IMR-90 (cell line): ENCODE results near the gene RAB14. TPM values are rescaled to one million over a fixed set of nuclear protein-coding genes. Genes with fewer than 3 reads are reported as not detected.

ENCODE experiments used
- ATAC-seq: fragments of 200-7000 bp; cut with Tn5 transposase; 2 replicates; pipeline ENCODE4 v1.9.1; 2020; ENCODE audit warnings: low read depth, mild to moderate bottlenecking, moderate library complexity
- BruUV-seq: library from RNA; stranded (reverse); fragments of 400-500 nt; replicated peaks from 2 replicates; lab custom pipeline; 2021; lab: Mats Ljungman, UMichigan
- CTCF ChIA-PET: fragments of 300-600 bp; formaldehyde crosslinking; extraction: SDS; loops from one replicate; lab custom pipeline; 2021; ENCODE audit warnings: antibody characterized with exemption; lab: Yijun Ruan, JAX
- POLR2A ChIA-PET: fragments of 300-600 bp; sonication (Branson Sonifier 250); formaldehyde crosslinking; loops from one replicate; lab custom pipeline; 2022; ENCODE audit warnings: antibody characterized with exemption; ENCODE audit not compliant: unreplicated experiment; lab: Charles Lee
- DNase-seq: peaks from one replicate; pipeline ENCODE4 v3.0.0; 2013
- H2AFZ ChIP-seq: replicated peaks from 2 replicates; pipeline ENCODE3; 2013; ENCODE audit warnings: low read length, mild to moderate bottlenecking; ENCODE audit not compliant: poor library complexity
- H2AK5ac ChIP-seq: 2 replicates; pipeline ENCODE4 v1.6.1; 2013; ENCODE audit warnings: low read depth, low read length, inconsistent platforms
- H2AK9ac ChIP-seq: replicated peaks from 2 replicates; pipeline ENCODE3; 2013; ENCODE audit warnings: mild to moderate bottlenecking, low read depth, low read length, moderate library complexity; ENCODE audit not compliant: poor library complexity
- H2BK120ac ChIP-seq: 2 replicates; pipeline ENCODE4 v1.6.1; 2013; ENCODE audit warnings: low read depth, low read length, inconsistent platforms
- H2BK15ac ChIP-seq: 3 replicates; pipeline ENCODE4 v1.6.1; 2013; ENCODE audit warnings: low read depth, low read length, inconsistent platforms
- H2BK20ac ChIP-seq: 2 replicates; pipeline ENCODE4 v1.6.1; 2013; ENCODE audit warnings: low read depth, mild to moderate bottlenecking, inconsistent platforms, low read length, moderate library complexity
- H2BK5ac ChIP-seq: 2 replicates; pipeline ENCODE4 v1.6.1; 2013; ENCODE audit warnings: mild to moderate bottlenecking, low read depth, low read length, inconsistent platforms; ENCODE audit not compliant: poor library complexity, severe bottlenecking
- H3K14ac ChIP-seq: replicated peaks from 2 replicates; pipeline ENCODE4 v1.6.1; 2013; ENCODE audit warnings: low read depth, low read length, inconsistent platforms
- H3K18ac ChIP-seq: 2 replicates; pipeline ENCODE4 v1.6.1; 2013; ENCODE audit warnings: low read depth, low read length, control low read depth
- H3K23ac ChIP-seq: 2 replicates; pipeline ENCODE4 v1.6.1; 2013; ENCODE audit warnings: low read depth, low read length, inconsistent platforms
- H3K27ac ChIP-seq: 2 replicates; pipeline ENCODE4 v1.5.1; 2013; ENCODE audit warnings: mild to moderate bottlenecking, control low read depth, low read length; ENCODE audit not compliant: insufficient read depth
- H3K27me3 ChIP-seq: 2 replicates; pipeline ENCODE4 v1.6.1; 2013; ENCODE audit warnings: low read length; ENCODE audit not compliant: control insufficient read depth, insufficient read depth
- H3K36me3 ChIP-seq: 2 replicates; pipeline ENCODE4 v1.6.1; 2013; ENCODE audit warnings: low read length, mixed read lengths; ENCODE audit not compliant: control insufficient read depth, insufficient read depth
- H3K4ac ChIP-seq: 2 replicates; pipeline ENCODE4 v1.6.1; 2013; ENCODE audit warnings: low read depth, low read length, inconsistent platforms
- H3K4me1 ChIP-seq: 2 replicates; pipeline ENCODE4 v1.6.1; 2013; ENCODE audit warnings: low read length, mixed read lengths; ENCODE audit not compliant: control insufficient read depth, insufficient read depth
- H3K4me2 ChIP-seq: 2 replicates; pipeline ENCODE4 v1.6.1; 2013; ENCODE audit warnings: low read depth, mild to moderate bottlenecking, control low read depth, low read length, moderate library complexity
- H3K4me3 ChIP-seq: 2 replicates; pipeline ENCODE4 v1.5.1; 2013; ENCODE audit warnings: low read depth, mild to moderate bottlenecking, control low read depth, low read length, moderate library complexity; ENCODE audit not compliant: insufficient read depth
- H3K56ac ChIP-seq: 2 replicates; pipeline ENCODE4 v1.6.1; 2013; ENCODE audit warnings: low read length, inconsistent platforms; ENCODE audit not compliant: insufficient read depth; ENCODE audit errors: extremely low read depth
- H3K79me1 ChIP-seq, 2 experiments: 2 replicates each; pipeline ENCODE4 v1.6.1; 2013; ENCODE audit warnings: low read length in 2 of 2, inconsistent platforms in 1 of 2, low read depth in 1 of 2
- H3K9ac ChIP-seq: 2 replicates; pipeline ENCODE4 v1.6.1; 2013; ENCODE audit warnings: low read depth, low read length, control low read depth
- H3K9me1 ChIP-seq: 2 replicates; pipeline ENCODE4 v1.6.1; 2013; ENCODE audit warnings: low read length, inconsistent platforms; ENCODE audit not compliant: insufficient read depth
- H3K9me3 ChIP-seq: 2 replicates; pipeline ENCODE4 v1.6.1; 2013; ENCODE audit warnings: low read length; ENCODE audit not compliant: control insufficient read depth, insufficient read depth
- H4K20me1 ChIP-seq: 2 replicates; pipeline ENCODE4 v1.6.1; 2013; ENCODE audit warnings: low read length, inconsistent platforms; ENCODE audit not compliant: insufficient read depth
- H4K5ac ChIP-seq: 2 replicates; pipeline ENCODE4 v1.6.1; 2013; ENCODE audit warnings: mild to moderate bottlenecking, low read depth, low read length, control low read depth
- H4K8ac ChIP-seq, 2 experiments: 2 replicates each; pipeline ENCODE4 v1.6.1; 2013; ENCODE audit warnings: low read depth in 2 of 2, low read length in 2 of 2, control low read depth in 1 of 2, inconsistent platforms in 1 of 2
- H4K91ac ChIP-seq: 2 replicates; pipeline ENCODE4 v1.6.1; 2013; ENCODE audit warnings: low read depth, low read length, inconsistent platforms; ENCODE audit not compliant: insufficient read depth
- MAFK ChIP-seq: IDR thresholded peaks from 2 replicates; pipeline ENCODE4 v1.6.1; 2012; ENCODE audit warnings: low read depth, low read length, improper control_type of control experiment
- POLR2A ChIP-seq: IDR thresholded peaks from 2 replicates; pipeline ENCODE4 v1.6.1; 2012; ENCODE audit warnings: mild to moderate bottlenecking, low read depth, low read length
- WGBS, 2 experiments: methylation state at CpG; one replicate each; pipeline versions ENCODE4 v1.1.5 to v1.1.7; 2013; ENCODE audit warnings: missing lambda C conversion rate in 2 of 2; ENCODE audit not compliant: insufficient read length in 1 of 2; ENCODE audit errors: extremely low coverage in 2 of 2; 5-methylcytosine and 5-hydroxymethylcytosine counted together
- dilution Hi-C: fragments of 300-500 bp; cut with HindIII; formaldehyde crosslinking; loops from one replicate; pipeline ENCODE4 v1.14.3; 2018; ENCODE audit warnings: low sequenced_read_pairs; ENCODE audit not compliant: unreplicated experiment
- in situ Hi-C: fragments of 300-500 bp; cut with MboI; formaldehyde crosslinking; loops from 3 replicates; pipeline ENCODE4 v1.14.3; 2019; ENCODE audit warnings: low sequenced_read_pairs, inconsistent platforms, mixed read lengths
- intact Hi-C: fragments of 100-400 bp; cut with micrococcal nuclease; formaldehyde crosslinking; loops from 2 replicates; pipeline ENCODE4 v1.10.0; 2022
- polyA plus RNA-seq, 3 experiments: library from polyadenylated mRNA; depleted of rRNA; stranded (reverse); fragments of >200 nt; gene quantifications; 2 replicates each; pipeline ENCODE4 v1.2.3, GENCODE V29; 2012; ENCODE audit warnings: low replicate concordance in 1 of 3
- total RNA-seq: library from RNA; depleted of rRNA; stranded (reverse); fragments of >200 nt; gene quantifications from 2 replicates; pipeline ENCODE4 v1.2.3, GENCODE V29; 2012

The RAB14 gene
- total and polyA plus RNA-seq, 2 of the 4 experiments (the other 2 are of a cell fraction), result 20.1 to 29.3 TPM

DNA sequence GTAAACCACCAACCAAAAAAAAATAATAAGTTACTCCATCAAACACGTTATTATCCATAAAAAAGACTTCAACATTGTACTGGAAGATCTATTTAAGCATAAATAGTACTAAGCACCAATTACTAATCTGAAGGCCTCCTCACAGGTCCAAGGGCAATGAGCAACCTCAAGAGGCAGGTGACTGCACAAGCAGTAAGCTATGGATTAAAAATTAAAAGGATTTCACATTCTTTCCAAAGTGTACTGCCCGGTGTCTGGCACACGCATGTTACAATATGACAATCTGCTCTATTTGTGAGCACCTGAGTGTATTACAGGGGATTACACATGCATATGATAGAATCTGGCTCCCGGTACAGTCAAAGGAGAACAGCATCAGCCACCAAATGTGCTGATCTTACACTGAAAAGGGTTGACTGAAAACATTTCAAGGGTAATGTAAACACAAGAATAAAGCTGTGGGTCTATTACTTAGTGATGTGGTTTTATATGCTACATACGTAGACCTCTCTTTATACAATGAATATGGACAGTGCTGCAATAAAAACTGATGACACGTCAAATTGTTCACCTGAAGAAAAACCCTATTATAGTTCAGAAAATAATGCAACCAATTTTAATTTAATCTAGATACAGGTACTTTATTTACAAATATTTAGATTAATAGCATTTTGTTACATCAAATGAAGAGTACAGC lies 22.8 kb downstream of the RAB14 start:
- peaks cover 25 to 52% of the 10 kb centered on the region in 2 experiments for H3K79me1 ChIP-seq
- H2AK5ac ChIP-seq, result no peak overlapping the region
- H3K36me3 ChIP-seq, result peaks cover 20% of the 10 kb centered on the region
- peaks cover 3% of the 10 kb centered on the region; the same call in 1 of the 2 replicates for H3K9me1 ChIP-seq
- no CpG with 5 or more reads among the region's 6 CpGs for WGBS, 2 experiments
- H2AFZ ChIP-seq, result no peak overlapping the region
- in situ Hi-C loops, result no loop called here
- H3K4me1 ChIP-seq, result peaks cover 5% of the 10 kb centered on the region
- dilution Hi-C loops, result no loop called here
- peak; percentile 91 for TF ChIP-seq MAFK
- TF ChIP-seq POLR2A, result no peak
- H2BK5ac ChIP-seq, result no peak overlapping the region
- H3K27ac ChIP-seq, result no peak overlapping the region
- H4K91ac ChIP-seq, result no peak overlapping the region
- no peak overlapping the region for H3K9ac ChIP-seq
- intact Hi-C loops, result no loop called here
- H4K5ac ChIP-seq, result no peak overlapping the region
- no peak overlapping the region for H3K18ac ChIP-seq
- no peak overlapping the region for H2BK120ac ChIP-seq
- POLR2A ChIA-PET, result no interaction called here
- CTCF ChIA-PET, result no interaction called here
- H3K4me3 ChIP-seq, result no peak overlapping the region
- H3K9me3 ChIP-seq, result no peaks in the 10 kb centered on the region
- no peak for DNase-seq
- H3K23ac ChIP-seq, result no peak overlapping the region
- no peak overlapping the region for H3K4ac ChIP-seq
- H2AK9ac ChIP-seq, result no peak overlapping the region
- H3K14ac ChIP-seq, result no peak overlapping the region
- no peak overlapping the region for H3K56ac ChIP-seq
- H4K8ac ChIP-seq, result no peak overlapping the region
- H4K20me1 ChIP-seq, result peaks cover 25% of the 10 kb centered on the region; the same call in 1 of the 2 replicates
- no TSS peak for BruUV-seq
- ATAC-seq, result no peak
- no peak overlapping the region for H2BK20ac ChIP-seq
- H3K27me3 ChIP-seq, result no peaks in the 10 kb centered on the region
- H3K4me2 ChIP-seq, result no peak overlapping the region
- no peak overlapping the region for H2BK15ac ChIP-seq
